AG10803 (cell line): Measurements from ENCODE around the gene PHACTR4.

Source experiments
- DNase-seq: peaks from one replicate; pipeline ENCODE4 v3.0.0; 2010; ENCODE audit warnings: low read depth
- H3K4me3 ChIP-seq: 2 replicates; pipeline ENCODE4 v1.5.1; 2011; ENCODE audit warnings: mild to moderate bottlenecking, low read length, control low read depth
- TF ChIP-seq, protein P1 (sequence below): conservative IDR thresholded peaks from 2 replicates; pipeline ENCODE4 v1.5.1; 2011; ENCODE audit warnings: mild to moderate bottlenecking, low read length, control low read depth, inconsistent platforms

The PHACTR4 gene

DNA sequence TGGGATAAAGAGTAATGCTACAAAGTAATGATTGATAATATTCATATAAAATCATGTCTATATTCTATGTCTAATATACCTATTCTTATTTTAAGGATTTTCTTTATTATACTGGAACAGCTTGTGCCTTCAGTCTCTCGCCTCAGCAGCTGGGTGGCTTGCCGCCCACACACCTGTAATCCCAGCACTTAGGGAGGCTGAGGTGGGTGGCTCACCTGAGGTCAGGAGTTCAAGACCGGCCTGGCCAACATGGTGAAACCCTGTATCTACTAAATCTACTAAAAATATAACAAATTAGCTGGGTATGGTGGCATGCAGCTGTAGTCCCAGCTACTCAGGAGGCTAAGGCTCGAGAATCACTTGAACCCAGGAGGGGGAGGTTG lies 175.7 kb downstream of the PHACTR4 start:
- DNase-seq: no peak
- no peak overlapping the region for H3K4me3 ChIP-seq
- TF ChIP-seq, protein P1, sequence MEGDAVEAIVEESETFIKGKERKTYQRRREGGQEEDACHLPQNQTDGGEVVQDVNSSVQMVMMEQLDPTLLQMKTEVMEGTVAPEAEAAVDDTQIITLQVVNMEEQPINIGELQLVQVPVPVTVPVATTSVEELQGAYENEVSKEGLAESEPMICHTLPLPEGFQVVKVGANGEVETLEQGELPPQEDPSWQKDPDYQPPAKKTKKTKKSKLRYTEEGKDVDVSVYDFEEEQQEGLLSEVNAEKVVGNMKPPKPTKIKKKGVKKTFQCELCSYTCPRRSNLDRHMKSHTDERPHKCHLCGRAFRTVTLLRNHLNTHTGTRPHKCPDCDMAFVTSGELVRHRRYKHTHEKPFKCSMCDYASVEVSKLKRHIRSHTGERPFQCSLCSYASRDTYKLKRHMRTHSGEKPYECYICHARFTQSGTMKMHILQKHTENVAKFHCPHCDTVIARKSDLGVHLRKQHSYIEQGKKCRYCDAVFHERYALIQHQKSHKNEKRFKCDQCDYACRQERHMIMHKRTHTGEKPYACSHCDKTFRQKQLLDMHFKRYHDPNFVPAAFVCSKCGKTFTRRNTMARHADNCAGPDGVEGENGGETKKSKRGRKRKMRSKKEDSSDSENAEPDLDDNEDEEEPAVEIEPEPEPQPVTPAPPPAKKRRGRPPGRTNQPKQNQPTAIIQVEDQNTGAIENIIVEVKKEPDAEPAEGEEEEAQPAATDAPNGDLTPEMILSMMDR: no peak

DNA sequence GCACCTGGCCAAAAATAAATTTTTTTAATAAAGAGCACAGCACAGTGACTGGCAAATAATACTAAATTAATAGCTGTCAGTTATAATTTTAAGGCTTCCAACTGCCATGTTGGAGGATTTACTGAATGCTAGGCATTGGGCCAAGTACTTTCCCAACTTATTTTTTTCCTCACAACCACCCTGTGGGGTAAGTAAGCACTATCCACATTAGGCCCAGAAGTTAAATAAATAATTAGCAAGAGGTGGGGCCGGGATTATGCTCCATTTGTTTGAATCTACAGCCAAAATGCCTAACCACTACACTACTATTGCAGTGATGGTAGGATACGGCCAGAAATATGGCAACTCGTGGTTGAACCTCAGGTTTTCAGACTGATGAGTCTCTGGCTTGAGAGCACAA lies 178.8 kb downstream of the PHACTR4 start:
- TF ChIP-seq, protein P1: no peak
- no peak overlapping the region for H3K4me3 ChIP-seq
- no peak for DNase-seq
